Peyer's patch (tissue), 4 donors: Measurements from ENCODE around the gene CEP85. TPM values are rescaled to one million over a fixed set of nuclear protein-coding genes. Genes with fewer than 3 reads are reported as not detected.
A peak's percentile ranks its signal among the peaks of the same experiment; 100 is the strongest.

Experiments
- DNase-seq, 3 donors: peaks; one replicate each; pipeline ENCODE4 v3.0.0-alpha.2; 2017 to 2019
- H3K27ac ChIP-seq, 4 donors: fragments of 200-600 bp; sonication (generic); one replicate each; pipeline ENCODE4 v1.5.1; 2016 to 2019
- H3K27me3 ChIP-seq, 2 donors: fragments of 200-600 bp; sonication (generic); one replicate each; pipeline ENCODE4 v1.5.1; 2019
- H3K36me3 ChIP-seq, 3 donors: fragments of 200-600 bp; sonication (generic); one replicate each; pipeline ENCODE4 v1.5.1; 2016 to 2019
- H3K4me1 ChIP-seq, 4 donors: fragments of 200-600 bp; sonication (generic); one replicate each; pipeline ENCODE4 v1.5.1; 2016 to 2019
- H3K4me3 ChIP-seq, 4 donors: fragments of 200-600 bp; sonication (generic); 1 replicate in 3 of 4; 2 replicates in 1 of 4; pipeline ENCODE4 v1.5.1; 2016 to 2019; ENCODE audit warnings: mild to moderate bottlenecking in 1 of 4
- H3K9me3 ChIP-seq, 4 donors: fragments of 200-600 bp; sonication (generic); one replicate each; pipeline ENCODE4 v1.5.1; 2016 to 2019; ENCODE audit warnings: mild to moderate bottlenecking in 1 of 4
- POLR2A ChIP-seq, 2 donors: fragments of 450-650 bp; IDR thresholded peaks; one replicate each; pipeline ENCODE4 v1.5.1; 2017; ENCODE audit warnings: antibody characterized with exemption in 2 of 2, mild to moderate bottlenecking in 2 of 2, moderate library complexity in 2 of 2
- total RNA-seq, 4 donors: library from RNA; depleted of rRNA; stranded (reverse); fragments of >200 nt; gene quantifications; one replicate each; pipeline ENCODE4 v1.1.0, GENCODE V29; 2016
- TF ChIP-seq, protein P1 (sequence below), 6 experiments: fragments of 450-650 bp in 4 of 6; fragments of 200-600 bp in 2 of 6; sonication (generic) in 1 of 6; IDR thresholded peaks; one replicate each; pipeline ENCODE4 v1.5.1; 2017 to 2019; ENCODE audit warnings: antibody characterized with exemption in 6 of 6, mild to moderate bottlenecking in 3 of 6, moderate library complexity in 1 of 6

Gene CEP85
- total RNA-seq, 4 donors from 2014 or later, result 11.0 to 32.2 (median 12.9) TPM

DNA sequence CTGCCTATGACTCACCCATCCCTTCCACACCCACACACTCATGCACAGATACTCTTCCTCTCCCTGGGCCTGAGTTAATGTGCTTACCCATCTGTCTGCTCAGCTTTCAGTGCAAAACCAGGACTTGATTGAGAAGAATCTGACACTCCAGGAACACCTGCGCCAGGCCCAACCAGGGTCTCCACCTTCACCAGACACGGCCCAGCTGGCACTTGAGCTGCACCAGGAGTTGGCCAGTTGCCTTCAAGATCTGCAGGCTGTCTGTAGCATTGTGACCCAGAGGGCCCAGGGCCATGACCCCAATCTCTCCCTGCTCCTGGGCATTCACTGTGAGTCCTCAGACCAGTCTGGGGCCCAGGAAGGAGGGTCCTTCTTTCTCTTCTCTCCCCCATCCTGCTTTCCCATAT, 42.4 kb downstream of the CEP85 start:
- DNase-seq, result peak in 1 of 3 donors; percentile 68
- Histone ChIP-seq H3K27me3 (no peaks in the 10 kb centered on the region), H3K4me3 (no peak overlapping the region), H3K27ac (peak overlapping the region; percentile 63 to 96 (median 92)), H3K4me1 (peaks cover 17 to 55% (median 41%) of the 10 kb centered on the region in 4 donors), H3K36me3 (peaks cover 0 to 5% (median 0%) of the 10 kb centered on the region in 3 donors), H3K9me3 (no peaks in the 10 kb centered on the region)
- TF ChIP-seq, protein P1, sequence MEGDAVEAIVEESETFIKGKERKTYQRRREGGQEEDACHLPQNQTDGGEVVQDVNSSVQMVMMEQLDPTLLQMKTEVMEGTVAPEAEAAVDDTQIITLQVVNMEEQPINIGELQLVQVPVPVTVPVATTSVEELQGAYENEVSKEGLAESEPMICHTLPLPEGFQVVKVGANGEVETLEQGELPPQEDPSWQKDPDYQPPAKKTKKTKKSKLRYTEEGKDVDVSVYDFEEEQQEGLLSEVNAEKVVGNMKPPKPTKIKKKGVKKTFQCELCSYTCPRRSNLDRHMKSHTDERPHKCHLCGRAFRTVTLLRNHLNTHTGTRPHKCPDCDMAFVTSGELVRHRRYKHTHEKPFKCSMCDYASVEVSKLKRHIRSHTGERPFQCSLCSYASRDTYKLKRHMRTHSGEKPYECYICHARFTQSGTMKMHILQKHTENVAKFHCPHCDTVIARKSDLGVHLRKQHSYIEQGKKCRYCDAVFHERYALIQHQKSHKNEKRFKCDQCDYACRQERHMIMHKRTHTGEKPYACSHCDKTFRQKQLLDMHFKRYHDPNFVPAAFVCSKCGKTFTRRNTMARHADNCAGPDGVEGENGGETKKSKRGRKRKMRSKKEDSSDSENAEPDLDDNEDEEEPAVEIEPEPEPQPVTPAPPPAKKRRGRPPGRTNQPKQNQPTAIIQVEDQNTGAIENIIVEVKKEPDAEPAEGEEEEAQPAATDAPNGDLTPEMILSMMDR (IDR thresholded peaks at IDR 0.05), result no peak
- TF ChIP-seq POLR2A (IDR thresholded peaks at IDR 0.05), result no peak

DNA sequence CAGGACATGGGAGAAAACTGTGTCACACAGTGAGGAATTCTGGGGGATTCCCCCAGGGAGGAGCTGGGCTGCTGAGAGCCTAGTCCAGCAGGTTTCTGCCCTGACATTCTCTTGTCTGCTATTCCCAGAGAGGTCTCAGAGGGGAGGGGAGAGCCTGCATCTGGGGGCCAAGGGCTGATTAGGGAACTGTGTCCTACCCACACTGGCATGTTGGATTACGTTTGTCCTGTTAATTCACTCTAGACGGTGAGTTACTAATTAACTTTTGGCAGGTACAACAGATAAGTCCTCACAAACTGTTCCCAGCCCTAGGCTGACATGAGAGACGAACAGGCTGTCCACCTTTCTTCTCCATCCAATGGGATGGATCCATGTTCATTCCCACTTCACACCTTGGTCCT, 43.3 kb downstream of the CEP85 start:
- H3K4me1 ChIP-seq, result peaks cover 17 to 62% (median 44%) of the 10 kb centered on the region in 4 donors
- H3K4me3 ChIP-seq, result no peak overlapping the region
- TF ChIP-seq POLR2A (IDR thresholded peaks at IDR 0.05), result peak in 1 of 2 donors; percentile 57
- TF ChIP-seq, protein P1 (IDR thresholded peaks at IDR 0.05), result no peak
- H3K27me3 ChIP-seq, result no peaks in the 10 kb centered on the region
- DNase-seq, result peak in 2 of 3 donors; percentile 60 to 63
- H3K9me3 ChIP-seq, result no peaks in the 10 kb centered on the region
- peak overlapping the region; percentile 92 to 96 (median 94) for H3K27ac ChIP-seq
- H3K36me3 ChIP-seq, result peaks cover 0 to 5% (median 0%) of the 10 kb centered on the region in 3 donors

DNA sequence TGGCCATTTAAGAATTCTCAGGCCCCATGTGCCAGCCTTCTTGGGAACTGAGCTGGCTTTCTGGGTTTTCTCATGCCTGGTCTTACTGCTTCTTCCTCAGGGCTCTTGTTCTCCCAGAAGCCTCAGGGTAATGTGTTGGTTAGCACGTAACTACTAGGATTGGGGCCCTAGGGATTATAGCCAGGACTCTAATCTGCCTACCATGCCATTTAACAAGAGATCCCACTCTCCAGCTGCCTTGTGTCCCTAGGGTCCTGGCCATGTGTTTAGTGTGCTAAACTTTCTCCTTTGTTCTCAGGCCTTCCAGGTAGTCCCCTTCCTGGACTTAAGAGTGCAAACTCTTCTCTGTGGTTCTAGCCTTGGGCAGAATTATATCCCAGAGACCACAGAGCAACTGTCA, 43.7 kb downstream of the CEP85 start:
- peaks cover 0 to 8% (median 0%) of the 10 kb centered on the region in 3 donors for H3K36me3 ChIP-seq
- DNase-seq, result no peak
- no peaks in the 10 kb centered on the region for H3K9me3 ChIP-seq
- H3K4me3 ChIP-seq, result no peak overlapping the region
- H3K27ac ChIP-seq, result peak overlapping the region; percentile 92 to 96 (median 94)
- TF ChIP-seq POLR2A (IDR thresholded peaks at IDR 0.05), result no peak
- TF ChIP-seq, protein P1 (IDR thresholded peaks at IDR 0.05), result no peak
- peaks cover 17 to 66% (median 44%) of the 10 kb centered on the region in 4 donors for H3K4me1 ChIP-seq
- no peaks in the 10 kb centered on the region for H3K27me3 ChIP-seq

DNA sequence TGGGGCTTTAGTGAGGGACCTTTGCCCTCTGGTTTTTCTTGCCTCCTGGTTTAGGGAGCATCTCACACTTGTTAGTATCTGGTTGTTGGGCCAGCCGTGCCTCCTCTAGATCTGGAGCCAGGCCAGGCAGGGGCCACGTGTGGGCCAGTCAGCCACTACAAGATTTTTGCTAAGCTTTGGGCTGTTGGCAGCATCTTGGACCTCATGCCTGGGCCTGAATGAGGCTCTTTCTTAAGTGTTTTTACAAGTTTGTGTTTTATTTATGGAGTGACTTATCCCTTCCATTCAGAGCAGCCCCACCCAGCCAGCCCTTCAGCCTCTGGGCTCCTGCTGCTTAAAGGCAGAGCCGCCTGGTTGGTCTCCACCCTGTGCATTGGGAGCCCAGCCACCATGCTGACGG, 44.3 kb downstream of the CEP85 start:
- no peaks in the 10 kb centered on the region for H3K9me3 ChIP-seq
- peak overlapping the region; percentile 92 to 96 (median 94) for H3K27ac ChIP-seq
- H3K4me1 ChIP-seq, result peaks cover 17 to 70% (median 44%) of the 10 kb centered on the region in 4 donors
- no peaks in the 10 kb centered on the region for H3K27me3 ChIP-seq
- DNase-seq, result peak in 2 of 3 donors; percentile 83
- H3K4me3 ChIP-seq, result no peak overlapping the region
- TF ChIP-seq, protein P1 (IDR thresholded peaks at IDR 0.05), result no peak
- TF ChIP-seq POLR2A (IDR thresholded peaks at IDR 0.05), result no peak
- peaks cover 0 to 8% (median 0%) of the 10 kb centered on the region in 3 donors for H3K36me3 ChIP-seq

DNA sequence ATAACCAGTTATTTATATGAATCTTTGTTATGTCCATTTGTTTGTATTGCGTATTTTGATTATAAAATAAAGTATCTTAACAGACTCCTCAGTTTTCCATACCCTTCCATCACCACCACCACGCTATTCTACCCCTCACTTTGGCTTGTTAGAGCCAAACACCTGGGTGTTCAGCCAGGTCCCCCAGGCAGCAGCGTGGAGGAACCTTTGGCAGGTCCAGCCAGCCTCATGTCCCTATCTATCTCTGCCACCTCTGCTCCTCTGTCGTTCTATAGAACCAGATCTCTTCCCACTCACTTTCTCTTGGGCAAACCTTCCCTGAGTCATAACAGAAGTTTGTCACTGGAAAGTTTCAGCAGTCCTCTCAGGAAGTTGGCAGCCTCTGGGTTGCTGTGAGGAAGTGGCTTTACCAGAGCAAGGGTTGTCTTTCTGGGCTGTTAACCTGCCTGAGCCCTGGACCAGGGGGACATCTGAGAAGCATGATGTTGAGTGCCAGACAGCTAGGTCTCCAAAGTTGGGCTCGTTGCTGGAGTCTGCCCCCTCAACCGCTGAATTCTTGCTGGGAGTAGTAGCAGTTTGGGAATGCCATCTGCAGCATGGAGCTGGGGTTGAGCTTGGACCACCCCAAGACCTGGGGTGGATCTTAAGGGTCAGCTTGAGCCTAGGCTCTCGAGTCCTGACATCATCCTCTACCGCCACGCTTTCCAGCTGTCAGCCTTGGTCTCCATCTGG, 44.9 kb downstream of the CEP85 start:
- Histone ChIP-seq H3K4me3 (peak overlapping the region; percentile 67 to 85 (median 72)), H3K4me1 (peaks cover 17 to 71% (median 47%) of the 10 kb centered on the region in 4 donors)
- DNase-seq, result peak in 2 of 3 donors; percentile 74 to 75

More for the DNA sequence above, 44.9 kb downstream of the CEP85 start:
- TF ChIP-seq, protein P1 (IDR thresholded peaks at IDR 0.05), result no peak
- TF ChIP-seq POLR2A (IDR thresholded peaks at IDR 0.05), result no peak
- Histone ChIP-seq H3K27me3 (no peaks in the 10 kb centered on the region), H3K27ac (peak overlapping the region; percentile 92 to 96 (median 94)), H3K36me3 (peaks cover 0 to 8% (median 0%) of the 10 kb centered on the region in 3 donors), H3K9me3 (no peaks in the 10 kb centered on the region)
